Adrenal gland (tissue), 5 donors: Measurements from ENCODE around the gene SLC25A1.

Experiments used
- POLR2A ChIP-seq, 2 donors: fragments of 450-650 bp; IDR thresholded peaks; one replicate each; pipeline ENCODE4 v1.6.1; 2017; ENCODE audit warnings: antibody characterized with exemption in 2 of 2, mild to moderate bottlenecking in 2 of 2, moderate library complexity in 1 of 2
- TF ChIP-seq, protein P1 (sequence below), 6 experiments: fragments of 450-650 bp in 4 of 6; fragments of 200-600 bp in 2 of 6; sonication (generic) in 1 of 6; IDR thresholded peaks; 1 replicate in 5 of 6; 2 replicates in 1 of 6; pipeline versions ENCODE4 v1.5.1 to v1.8.0; 2016 to 2021; ENCODE audit warnings: antibody characterized with exemption in 6 of 6, mild to moderate bottlenecking in 2 of 6, moderate library complexity in 1 of 6
- donor health status: DM: no; HTN: no; CAD: no.

DNA sequence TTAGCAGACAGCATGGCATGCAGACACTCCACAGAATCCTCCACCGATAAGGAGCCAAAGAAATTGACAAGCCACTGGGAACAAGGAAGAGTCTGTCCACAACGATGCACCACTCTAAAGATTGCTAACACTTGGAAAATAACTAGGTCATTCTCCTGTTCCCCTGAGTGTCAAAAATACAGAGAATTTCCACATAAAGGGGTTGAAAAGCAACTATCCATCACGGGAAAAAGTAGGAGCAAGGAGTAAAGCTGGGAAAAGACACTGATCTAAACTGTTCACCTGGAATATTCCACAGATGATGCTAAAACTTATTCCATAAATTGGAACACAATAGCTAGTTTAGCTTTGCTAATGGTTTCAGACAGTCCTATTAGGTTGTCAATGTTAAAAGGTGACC is 47.0 kb upstream of the SLC25A1 start:
- TF ChIP-seq, protein P1, sequence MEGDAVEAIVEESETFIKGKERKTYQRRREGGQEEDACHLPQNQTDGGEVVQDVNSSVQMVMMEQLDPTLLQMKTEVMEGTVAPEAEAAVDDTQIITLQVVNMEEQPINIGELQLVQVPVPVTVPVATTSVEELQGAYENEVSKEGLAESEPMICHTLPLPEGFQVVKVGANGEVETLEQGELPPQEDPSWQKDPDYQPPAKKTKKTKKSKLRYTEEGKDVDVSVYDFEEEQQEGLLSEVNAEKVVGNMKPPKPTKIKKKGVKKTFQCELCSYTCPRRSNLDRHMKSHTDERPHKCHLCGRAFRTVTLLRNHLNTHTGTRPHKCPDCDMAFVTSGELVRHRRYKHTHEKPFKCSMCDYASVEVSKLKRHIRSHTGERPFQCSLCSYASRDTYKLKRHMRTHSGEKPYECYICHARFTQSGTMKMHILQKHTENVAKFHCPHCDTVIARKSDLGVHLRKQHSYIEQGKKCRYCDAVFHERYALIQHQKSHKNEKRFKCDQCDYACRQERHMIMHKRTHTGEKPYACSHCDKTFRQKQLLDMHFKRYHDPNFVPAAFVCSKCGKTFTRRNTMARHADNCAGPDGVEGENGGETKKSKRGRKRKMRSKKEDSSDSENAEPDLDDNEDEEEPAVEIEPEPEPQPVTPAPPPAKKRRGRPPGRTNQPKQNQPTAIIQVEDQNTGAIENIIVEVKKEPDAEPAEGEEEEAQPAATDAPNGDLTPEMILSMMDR (IDR thresholded peaks at IDR 0.05): no peak
- TF ChIP-seq POLR2A (IDR thresholded peaks at IDR 0.05): no peak
